K562 (cell line): ENCODE data around the gene CTSH. TPM values are rescaled to one million over a fixed set of nuclear protein-coding genes. Genes with fewer than 3 reads are reported as not detected.

ENCODE experiments used
- ATAC-seq: fragments of 200-7000 bp; cut with Tn5 transposase; 3 replicates; pipeline ENCODE4 v1.9.1; 2020; ENCODE audit warnings: moderate library complexity
- BruUV-seq: library from RNA; stranded (reverse); fragments of 400-500 nt; replicated peaks from 2 replicates; lab custom pipeline; 2021; lab: Mats Ljungman, UMichigan
- CTCF ChIA-PET: fragments of 300-600 bp; formaldehyde crosslinking; extraction: SDS; loops from one replicate; lab custom pipeline; 2021; ENCODE audit warnings: low intra/inter-chr PET ratio; lab: Yijun Ruan, JAX
- POLR2A ChIA-PET: fragments of 300-600, 350-650 bp; sonication (Branson Sonifier 250); formaldehyde crosslinking; extraction: SDS; loops from one replicate; lab custom pipeline; 2021; ENCODE audit warnings: antibody characterized with exemption, inconsistent platforms; lab: Yijun Ruan, JAX
- DNase-seq, 4 experiments: peaks; one replicate each; pipeline versions ENCODE4 v3.0.0 to v3.0.0-alpha.2; 2011 to 2018; ENCODE audit warnings: low spot score in 3 of 4, mixed read lengths in 3 of 4; ENCODE audit errors: extremely low read depth in 1 of 4
- FAIRE-seq: peaks from 2 replicates; lab custom pipeline; 2011; peaks lifted over from hg19 to GRCh38; lab: Jason Lieb, UNC
- H2AFZ ChIP-seq: 2 replicates; pipeline ENCODE4 v1.6.0; 2011; ENCODE audit warnings: low read depth, low read length, control low read depth, inconsistent platforms
- H3K27ac ChIP-seq: fragments of 200-600 bp; 3 replicates; pipeline ENCODE4 v1.8.0; 2011; ENCODE audit warnings: low read depth, mild to moderate bottlenecking, control low read depth, inconsistent platforms, low read length, moderate library complexity, mixed read lengths; ENCODE audit errors: extremely low read depth
- H3K27me3 ChIP-seq, 2 experiments: fragments of 300-600 bp in 1 of 2; 2 replicates in 1 of 2; 3 replicates in 1 of 2; pipeline versions ENCODE4 v1.6.0 to v1.8.0; 2011; ENCODE audit warnings: inconsistent platforms in 2 of 2, low read length in 2 of 2, mild to moderate bottlenecking in 1 of 2, mixed read lengths in 1 of 2, moderate library complexity in 1 of 2; ENCODE audit not compliant: control insufficient read depth in 2 of 2, insufficient read depth in 2 of 2
- H3K36me3 ChIP-seq: fragments of 300-600 bp; 3 replicates; pipeline ENCODE4 v1.8.0; 2011; ENCODE audit warnings: mild to moderate bottlenecking, low read length, inconsistent platforms; ENCODE audit not compliant: control insufficient read depth, insufficient read depth
- H3K4me1 ChIP-seq, 2 experiments: fragments of 200-600 bp in 1 of 2; replicated peaks in 1 of 2; 2 replicates in 1 of 2; 3 replicates in 1 of 2; pipeline versions ENCODE4 v1.5.1 to v1.8.0; 2011; ENCODE audit warnings: inconsistent platforms in 2 of 2, low read length in 2 of 2, mild to moderate bottlenecking in 1 of 2, mixed read lengths in 1 of 2, moderate library complexity in 1 of 2; ENCODE audit not compliant: control insufficient read depth in 2 of 2, insufficient read depth in 2 of 2
- H3K4me2 ChIP-seq: 2 replicates; pipeline ENCODE4 v1.6.1; 2011; ENCODE audit warnings: low read length, control low read depth, inconsistent platforms, mixed read lengths; ENCODE audit not compliant: insufficient read depth
- H3K4me3 ChIP-seq: fragments of 200-600 bp; sonication (generic), shearing (Covaris generic); 2 replicates; pipeline ENCODE4 v1.5.1; 2016; ENCODE audit warnings: control low read depth, inconsistent platforms
- H3K79me2 ChIP-seq: fragments of 200-600 bp; 3 replicates; pipeline ENCODE4 v1.8.0; 2011; ENCODE audit warnings: low read length, inconsistent platforms; ENCODE audit not compliant: control insufficient read depth, insufficient read depth
- H3K9ac ChIP-seq, 2 experiments: 2 replicates each; pipeline versions ENCODE4 v1.6.0 to v1.6.1; 2011; ENCODE audit warnings: low read depth in 2 of 2, low read length in 2 of 2, control low read depth in 1 of 2, inconsistent platforms in 1 of 2, mild to moderate bottlenecking in 1 of 2, mixed read lengths in 1 of 2; ENCODE audit not compliant: insufficient read depth in 1 of 2
- H3K9me1 ChIP-seq: one replicate; pipeline ENCODE4 v1.6.0; 2011; ENCODE audit warnings: inconsistent platforms, mild to moderate bottlenecking, low read length, moderate library complexity; ENCODE audit not compliant: control insufficient read depth, insufficient read depth
- H3K9me3 ChIP-seq: replicated peaks from 2 replicates; pipeline ENCODE4 v1.5.1; 2011; ENCODE audit warnings: low read depth, low read length, inconsistent platforms; ENCODE audit not compliant: control insufficient read depth, insufficient read depth
- H4K20me1 ChIP-seq: replicated peaks from 2 replicates; pipeline ENCODE4 v1.6.1; 2011; ENCODE audit warnings: low read length, inconsistent platforms, mixed read lengths; ENCODE audit not compliant: control insufficient read depth, insufficient read depth
- GATAD2B ChIP-seq: fragments of 450-650 bp; IDR thresholded peaks from 2 replicates; pipeline ENCODE4 v1.6.1; 2017; ENCODE audit warnings: mild to moderate bottlenecking, borderline replicate concordance
- KAT7 ChIP-seq: sonication (generic); formaldehyde crosslinking; IDR thresholded peaks from 2 replicates; pipeline ENCODE4 v1.8.0; 2022; ENCODE audit warnings: missing genetic modification reagents, mild to moderate bottlenecking, borderline replicate concordance
- MTA2 ChIP-seq: fragments of 450-650 bp; IDR thresholded peaks from 2 replicates; pipeline ENCODE4 v1.6.1; 2016; ENCODE audit warnings: low read depth
- PCBP2 ChIP-seq: fragments of 200-400 bp; formaldehyde crosslinking; IDR thresholded peaks from 2 replicates; pipeline ENCODE4 v1.6.1; 2018; ENCODE audit warnings: low read length, low read depth, mild to moderate bottlenecking, moderate library complexity; ENCODE audit not compliant: poor library complexity, severe bottlenecking
- POLR2A ChIP-seq: fragments of 450-650 bp; conservative IDR thresholded peaks from 2 replicates; pipeline ENCODE4 v1.6.1; 2016
- POLR2G ChIP-seq: fragments of 200-400 bp; formaldehyde crosslinking; IDR thresholded peaks from 2 replicates; pipeline ENCODE4 v1.6.1; 2017; ENCODE audit warnings: low read depth, mild to moderate bottlenecking, antibody characterized with exemption, low read length, moderate library complexity
- RBFOX2 ChIP-seq: fragments of 200-400 bp; formaldehyde crosslinking; IDR thresholded peaks from 2 replicates; pipeline ENCODE4 v1.6.1; 2017; ENCODE audit warnings: low read depth, mild to moderate bottlenecking, low read length, moderate library complexity
- SIN3B ChIP-seq: fragments of 450-650 bp; IDR thresholded peaks from 2 replicates; pipeline ENCODE4 v1.6.1; 2017; ENCODE audit warnings: low read depth, mild to moderate bottlenecking, moderate library complexity
- TCF7L2 ChIP-seq: fragments of 150-350 bp; IDR thresholded peaks from 2 replicates; pipeline ENCODE4 v1.6.1; 2016; ENCODE audit warnings: low read depth, mild to moderate bottlenecking, low read length, moderate library complexity
- TEAD4 ChIP-seq, 2 experiments: sonication (generic) in 1 of 2; formaldehyde crosslinking in 1 of 2; IDR thresholded peaks; 2 replicates each; pipeline versions ENCODE4 v1.6.1 to v1.8.0; 2012 to 2022; ENCODE audit warnings: borderline replicate concordance in 1 of 2, inconsistent platforms in 1 of 2, low read length in 1 of 2, mild to moderate bottlenecking in 1 of 2, missing genetic modification reagents in 1 of 2
- U2AF1 ChIP-seq: fragments of 200-400 bp; formaldehyde crosslinking; optimal IDR thresholded peaks from 2 replicates; pipeline ENCODE3; 2017; ENCODE audit warnings: mild to moderate bottlenecking, low read depth, low read length, moderate library complexity
- ZBTB7A ChIP-seq: IDR thresholded peaks from 2 replicates; pipeline ENCODE4 v1.6.1; 2011; ENCODE audit warnings: low read depth, mild to moderate bottlenecking, low read length, moderate library complexity, borderline replicate concordance; ENCODE audit not compliant: control insufficient read depth
- ZKSCAN8 ChIP-seq: fragments of 200-800 bp; sonication (Bioruptor generic); IDR thresholded peaks from 2 replicates; pipeline ENCODE4 v1.6.1; 2016; ENCODE audit warnings: missing genetic modification characterization, missing compliant biosample characterization
- ZNF316 ChIP-seq: fragments of 450-650 bp; IDR thresholded peaks from 2 replicates; pipeline ENCODE4 v1.6.1; 2016
- WGBS: fragments of 100-300 bp; shearing (Covaris generic); methylation state at CpG from one replicate; pipeline ENCODE4 v1.1.6; 2016; ENCODE audit warnings: low coverage, mixed read lengths; ENCODE audit not compliant: insufficient coverage; ENCODE audit errors: missing lambda C conversion rate; 5-methylcytosine and 5-hydroxymethylcytosine counted together
- in situ Hi-C: fragments of 300-500 bp; cut with MboI; formaldehyde crosslinking; loops from 4 replicates; pipeline ENCODE4 v1.15.0; 2018; ENCODE audit warnings: inconsistent platforms, mixed read lengths
- intact Hi-C: fragments of 100-400 bp; cut with micrococcal nuclease; formaldehyde crosslinking; loops from 2 replicates; pipeline ENCODE4 v1.14.2; 2022
- polyA plus RNA-seq, 8 experiments: library from polyadenylated mRNA; depleted of rRNA in 4 of 8; stranded (reverse) in 5 of 8; unstranded in 3 of 8; fragments of >200 nt; fragmentation: Nextera tagmentation in 2 of 8; fragmentation: Illumina TruSeq in 1 of 8; extraction: Ambion mirVana in 2 of 8; extraction: Trizol in 1 of 8; gene quantifications; 2 replicates each; pipeline versions ENCODE4 v1.2.1 to v1.2.3, GENCODE V29; 2011 to 2014; ENCODE audit warnings: inconsistent platforms in 1 of 8, missing spikeins in 1 of 8
- total RNA-seq, 7 experiments: library from RNA; depleted of rRNA in 6 of 7; stranded (reverse); fragments of >200 nt in 6 of 7; fragmentation: Illumina TruSeq in 2 of 7; extraction: Trizol in 2 of 7; gene quantifications; 2 replicates each; pipeline versions ENCODE4 v1.2.1 to v1.2.3, GENCODE V29; 2011 to 2021; ENCODE audit warnings: low replicate concordance in 1 of 7
- TF ChIP-seq, protein P1 (sequence below), 3 experiments: fragments of 200-800 bp in 1 of 3; fragments of 250-450 bp in 1 of 3; fragments of 450-650 bp in 1 of 3; sonication (Bioruptor Pico) in 1 of 3; sonication (Bioruptor generic) in 1 of 3; formaldehyde crosslinking in 1 of 3; IDR thresholded peaks; 2 replicates each; pipeline versions ENCODE4 v1.6.1 to v1.8.0; 2016 to 2022; ENCODE audit warnings: mild to moderate bottlenecking in 2 of 3, missing genetic modification characterization in 2 of 3, missing compliant biosample characterization in 1 of 3, moderate library complexity in 1 of 3

The CTSH gene
- total and polyA plus RNA-seq, 9 of the 15 experiments (the other 6 are each of a cell fraction or from before 2014, with no cell fraction given): 15.0 to 462 (median 173) TPM

DNA sequence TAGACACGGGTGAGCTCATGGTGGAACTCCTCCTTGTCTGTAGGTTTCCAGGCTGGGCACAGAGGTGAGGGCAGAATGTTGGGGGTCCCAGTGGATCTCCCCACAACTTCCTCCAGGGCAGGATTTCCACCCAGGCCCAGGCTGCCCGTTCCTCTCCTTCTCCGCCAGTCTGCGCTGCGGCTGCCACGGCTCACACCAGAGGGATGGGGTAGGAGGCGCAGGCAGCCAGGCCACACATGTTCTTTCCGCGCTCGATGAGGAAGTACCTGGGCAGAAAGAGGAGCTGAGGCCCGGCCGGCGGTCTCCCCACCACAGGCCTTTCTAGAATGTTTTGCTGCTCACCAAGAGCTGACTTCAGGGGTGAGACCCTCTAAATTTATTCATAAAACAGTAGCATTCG lies 22.9 kb downstream of the CTSH start (continued):
- TF ChIP-seq MTA2 (no peak), SIN3B (no peak), GATAD2B (no peak), TCF7L2 (no peak), RBFOX2 (peak; percentile 43), U2AF1 (no peak), KAT7 (CRISPR knock-in tag) (no peak), POLR2A (no peak), POLR2G (peak; percentile 68), TEAD4 (IDR thresholded peaks at IDR 0.05; ENCODE audit: low read length) (no peak), TEAD4 (CRISPR knock-in tag; IDR thresholded peaks at IDR 0.05; ENCODE audit: borderline replicate concordance) (no peak)

DNA sequence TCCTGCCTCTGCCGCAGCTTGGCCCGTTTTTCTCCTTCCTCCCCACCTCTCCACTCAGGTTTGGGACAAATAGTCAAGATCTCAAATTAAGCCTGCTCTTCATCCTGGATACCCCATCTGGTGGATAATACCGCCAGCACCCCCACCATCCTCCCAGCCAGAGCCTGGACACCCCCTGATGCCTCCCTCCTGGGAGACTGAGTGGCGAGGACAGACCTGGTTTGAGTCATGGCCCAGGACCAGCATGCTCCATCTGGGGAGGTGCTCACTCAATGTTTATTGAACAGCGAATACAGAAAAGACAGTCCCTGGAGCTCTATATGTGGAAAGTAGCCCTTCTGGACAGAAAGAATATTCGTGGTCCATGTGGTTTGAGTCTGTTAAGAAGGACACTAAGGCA lies 23.3 kb downstream of the CTSH start:
- H3K9ac ChIP-seq: no peak overlapping the region
- H3K9me3 ChIP-seq: no peaks in the 10 kb centered on the region
- WGBS: 82% methylated on average over 5 of the region's 6 CpGs
- FAIRE-seq: no peak
- in situ Hi-C loops (no loop called here), intact Hi-C loops (no loop called here)
- H3K4me1 ChIP-seq: peaks cover 5 to 7% of the 10 kb centered on the region in 2 experiments; a peak in 3 of 5 replicates
- no peak for ATAC-seq
- no peaks in the 10 kb centered on the region for H3K9me1 ChIP-seq
- H3K4me2 ChIP-seq: no peak overlapping the region
- no peak for DNase-seq
- no TSS peak for BruUV-seq
- CTCF ChIA-PET: no interaction called here
- H4K20me1 ChIP-seq: no peaks in the 10 kb centered on the region
- H3K27me3 ChIP-seq: no peaks in the 10 kb centered on the region
- H2AFZ ChIP-seq: no peak overlapping the region
- peaks cover 77% of the 10 kb centered on the region for H3K36me3 ChIP-seq
- no peak overlapping the region for H3K27ac ChIP-seq
- H3K79me2 ChIP-seq: no peaks in the 10 kb centered on the region
- H3K4me3 ChIP-seq: no peak overlapping the region
- POLR2A ChIA-PET: interaction anchor here (0.6 to 1.7 kb wide), 8 partner anchors 9 to 1100 kb away, joined by 3 to 6 read pairs (median 3); no protein-coding TSS in a partner anchor
- TF ChIP-seq ZKSCAN8 (no peak), ZBTB7A (no peak), PCBP2 (no peak), ZNF316 (no peak)
- TF ChIP-seq, protein P1, sequence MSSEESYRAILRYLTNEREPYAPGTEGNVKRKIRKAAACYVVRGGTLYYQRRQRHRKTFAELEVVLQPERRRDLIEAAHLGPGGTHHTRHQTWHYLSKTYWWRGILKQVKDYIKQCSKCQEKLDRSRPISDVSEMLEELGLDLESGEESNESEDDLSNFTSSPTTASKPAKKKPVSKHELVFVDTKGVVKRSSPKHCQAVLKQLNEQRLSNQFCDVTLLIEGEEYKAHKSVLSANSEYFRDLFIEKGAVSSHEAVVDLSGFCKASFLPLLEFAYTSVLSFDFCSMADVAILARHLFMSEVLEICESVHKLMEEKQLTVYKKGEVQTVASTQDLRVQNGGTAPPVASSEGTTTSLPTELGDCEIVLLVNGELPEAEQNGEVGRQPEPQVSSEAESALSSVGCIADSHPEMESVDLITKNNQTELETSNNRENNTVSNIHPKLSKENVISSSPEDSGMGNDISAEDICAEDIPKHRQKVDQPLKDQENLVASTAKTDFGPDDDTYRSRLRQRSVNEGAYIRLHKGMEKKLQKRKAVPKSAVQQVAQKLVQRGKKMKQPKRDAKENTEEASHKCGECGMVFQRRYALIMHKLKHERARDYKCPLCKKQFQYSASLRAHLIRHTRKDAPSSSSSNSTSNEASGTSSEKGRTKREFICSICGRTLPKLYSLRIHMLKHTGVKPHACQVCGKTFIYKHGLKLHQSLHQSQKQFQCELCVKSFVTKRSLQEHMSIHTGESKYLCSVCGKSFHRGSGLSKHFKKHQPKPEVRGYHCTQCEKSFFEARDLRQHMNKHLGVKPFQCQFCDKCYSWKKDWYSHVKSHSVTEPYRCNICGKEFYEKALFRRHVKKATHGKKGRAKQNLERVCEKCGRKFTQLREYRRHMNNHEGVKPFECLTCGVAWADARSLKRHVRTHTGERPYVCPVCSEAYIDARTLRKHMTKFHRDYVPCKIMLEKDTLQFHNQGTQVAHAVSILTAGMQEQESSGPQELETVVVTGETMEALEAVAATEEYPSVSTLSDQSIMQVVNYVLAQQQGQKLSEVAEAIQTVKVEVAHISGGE (CRISPR knock-in tag; IDR thresholded peaks at IDR 0.05): no peak
